Posterior vena cava (tissue), 2 donors: ENCODE measurements around the gene SLC2A9. TPM values are rescaled to one million over a fixed set of nuclear protein-coding genes. Genes with fewer than 3 reads are reported as not detected.
A peak's percentile ranks its signal among the peaks of the same experiment; 100 is the strongest.

Experiments
- DNase-seq: peaks from one replicate; pipeline ENCODE4 v3.0.0-alpha.2; 2020; ENCODE audit warnings: low spot score
- intact Hi-C, 2 donors: fragments of 100-400 bp; cut with DNase I; formaldehyde crosslinking; loops; one replicate each; pipeline versions ENCODE4 v1.14.1 to v1.14.2; 2022 to 2023
- total RNA-seq, 2 donors: library from RNA; stranded (reverse); fragmentation: NEBNext Ultra II Directional; extraction: Animal tissue kit (Norgen Biotek cat#: 25700); gene quantifications; one replicate each; pipeline ENCODE4 v1.2.1, GENCODE V29; 2021
- donor health status: DM: yes; HTN: yes; CAD: no.
- donor health status: DM: yes; HTN: yes; CAD: no.

Gene SLC2A9
- total RNA-seq, 2 donors from 2014 or later: 8.4 to 10.3 TPM

GRCh38 chr4:10048941-10049697 lies 27.8 kb upstream of the SLC2A9 start:
- DNase-seq: no peak
- intact Hi-C loops: no loop called here

DNA sequence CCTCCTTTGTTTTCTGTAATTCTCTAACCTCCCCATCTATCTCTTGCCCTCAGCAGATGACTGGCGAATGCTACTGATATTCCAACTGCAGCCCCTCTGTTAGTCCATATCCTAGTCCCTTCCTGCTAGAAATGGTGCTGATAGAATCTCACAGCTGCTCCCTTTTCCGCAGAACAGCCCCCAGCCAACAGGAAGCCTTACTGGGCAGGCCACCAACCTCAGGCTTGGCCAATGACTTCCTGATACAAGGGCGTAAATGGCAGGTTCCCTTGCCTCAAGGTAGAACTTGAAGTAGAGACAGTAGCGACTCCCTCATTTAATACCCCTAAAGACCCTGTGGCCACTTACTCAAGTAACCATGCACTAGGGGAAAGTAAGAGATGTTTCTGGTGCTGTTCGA lies 26.7 kb upstream of the SLC2A9 start:
- intact Hi-C loops: no loop called here
- no peak for DNase-seq

GRCh38 chr4:10046471-10046870 lies 25.2 kb upstream of the SLC2A9 start:
- intact Hi-C loops: no loop called here
- no peak for DNase-seq

DNA sequence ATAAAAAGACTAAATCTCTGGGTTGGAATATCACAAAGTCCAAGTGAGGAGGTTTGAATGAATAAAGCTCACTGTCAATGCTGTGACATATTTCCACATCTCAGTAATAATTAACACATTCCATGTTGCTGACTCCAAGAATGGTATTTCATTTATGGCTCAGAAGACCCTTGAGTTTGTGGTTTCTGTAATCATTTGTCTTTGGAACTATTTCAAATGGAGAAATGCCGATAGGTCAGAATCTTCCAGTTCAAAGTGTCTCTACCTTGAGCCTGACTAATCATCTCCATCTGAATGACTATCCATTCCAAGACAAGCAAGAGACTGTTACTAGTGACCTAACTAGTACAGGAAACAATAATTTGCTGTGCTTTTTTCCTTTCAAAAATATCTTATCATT lies 24.2 kb upstream of the SLC2A9 start:
- no peak for DNase-seq
- intact Hi-C loops: no loop called here

- intact Hi-C loops: no loop called here
- DNase-seq: no peak
Measured at GRCh38 chr4:10041036-10041435, 19.7 kb upstream of the SLC2A9 start.

- no peak for DNase-seq
- intact Hi-C loops: no loop called here
Measured at GRCh38 chr4:10040049-10040892, 19.0 kb upstream of the SLC2A9 start.

DNA sequence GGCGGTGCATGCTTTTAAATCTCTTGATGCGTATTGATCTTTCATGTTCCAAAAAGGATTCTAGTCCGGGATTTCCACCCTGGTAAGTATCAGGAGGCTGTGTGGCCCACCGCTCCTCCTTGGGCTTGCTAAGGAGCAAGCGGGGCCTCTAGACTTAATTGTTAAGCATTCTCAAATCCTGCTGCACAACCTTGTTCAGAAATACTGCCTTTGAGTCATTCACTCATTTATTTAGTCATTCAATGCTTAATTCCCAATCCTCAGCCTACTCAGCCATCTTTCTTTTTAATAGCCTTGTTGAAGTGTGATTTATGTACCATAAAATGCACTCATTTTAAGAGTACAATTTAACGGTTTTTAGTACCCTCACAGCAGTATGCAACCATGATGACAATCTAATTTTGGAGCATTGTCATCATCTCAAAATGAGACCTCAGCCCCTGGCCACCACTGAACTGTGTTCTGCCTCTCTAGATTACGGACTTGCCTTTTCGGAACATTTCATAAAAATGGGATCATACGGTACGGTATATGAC lies 15.6 kb upstream of the SLC2A9 start:
- no peak for DNase-seq
- intact Hi-C loops: no loop called here

- intact Hi-C loops: no loop called here
- no peak for DNase-seq
Measured at GRCh38 chr4:10035130-10035529, 13.8 kb upstream of the SLC2A9 start.

DNA sequence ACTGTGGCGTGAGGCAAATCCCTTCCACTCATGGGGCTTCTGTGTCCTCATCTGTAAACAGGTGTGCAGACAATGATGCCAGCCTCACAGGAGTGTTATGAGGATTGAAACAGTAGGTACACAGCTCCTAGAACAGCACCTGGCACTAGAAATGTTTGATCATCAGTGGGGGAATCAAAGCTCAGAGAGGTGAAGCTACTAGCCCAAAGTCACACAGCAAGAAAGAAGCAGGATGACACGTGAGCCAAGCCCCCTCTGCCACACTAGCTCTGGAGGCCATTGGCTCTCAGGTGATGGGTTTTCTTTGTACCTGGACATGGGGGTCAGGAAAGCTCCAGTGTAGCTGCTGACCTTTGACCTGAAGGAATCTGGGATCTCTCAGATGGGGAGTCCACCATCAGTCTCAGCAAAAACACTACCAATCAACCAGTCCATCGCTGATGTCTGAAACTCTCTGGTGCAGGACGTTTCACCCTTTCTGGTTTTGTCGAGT lies 13.4 kb upstream of the SLC2A9 start:
- no peak for DNase-seq
- intact Hi-C loops: loop anchor here in 1 of 2 donors (1.0 kb wide), 1 partner anchor 30 kb away; no protein-coding TSS in a partner anchor

DNA sequence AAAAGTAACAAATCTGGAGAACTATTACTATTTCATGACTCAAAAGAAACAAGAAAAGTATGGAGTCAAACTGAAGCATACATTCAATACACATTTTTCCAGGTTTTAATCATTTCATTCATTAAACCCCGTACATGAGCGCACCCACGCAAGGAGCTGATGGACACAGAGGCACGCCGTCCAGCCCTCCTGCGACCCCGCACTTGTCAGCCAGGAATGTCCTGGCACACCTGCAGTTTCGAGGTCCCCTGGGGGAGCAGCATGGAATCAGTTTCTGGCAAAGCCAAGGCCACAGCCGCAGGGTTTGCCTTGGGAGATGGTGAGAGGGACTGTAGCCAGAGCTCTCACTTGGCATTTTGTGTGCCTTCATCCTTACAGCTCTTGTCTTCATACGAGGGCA lies 12.8 kb upstream of the SLC2A9 start:
- intact Hi-C loops: loop anchor here in 1 of 2 donors (1.0 kb wide), 1 partner anchor 30 kb away; no protein-coding TSS in a partner anchor
- no peak for DNase-seq

DNA sequence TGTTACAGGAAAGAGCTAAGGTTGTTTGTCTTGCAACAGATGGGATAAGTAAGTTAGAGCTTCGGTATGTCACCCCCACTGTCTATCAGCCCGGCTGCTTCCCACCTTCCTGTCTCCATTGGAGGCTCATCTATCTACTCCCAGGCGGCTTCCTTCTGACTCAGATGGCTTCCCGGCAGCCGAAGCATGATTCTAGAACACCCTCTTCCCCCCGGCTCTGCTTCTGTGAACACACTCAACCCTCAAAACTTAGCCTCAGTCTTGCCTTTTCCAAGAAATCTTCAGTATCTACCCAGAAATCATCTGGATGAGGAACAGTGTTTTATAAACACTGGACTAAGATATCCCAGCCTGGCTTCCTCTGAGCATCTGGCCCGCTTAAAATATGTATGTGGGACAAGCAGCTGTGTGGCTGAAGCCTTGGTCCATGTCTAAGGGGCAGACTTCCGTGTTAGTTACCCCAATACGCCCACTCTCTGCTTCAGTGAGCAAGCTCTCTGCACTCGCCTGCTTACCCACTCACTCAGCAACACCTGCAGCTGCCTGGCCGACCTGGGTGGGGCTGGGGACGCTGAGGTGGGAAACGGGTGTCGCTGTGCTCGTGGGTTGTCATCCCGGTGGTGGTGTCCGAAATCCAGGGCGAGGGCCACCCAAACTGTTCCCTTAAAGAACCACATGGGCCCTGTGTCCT lies 12.0 kb upstream of the SLC2A9 start:
- DNase-seq: peak; percentile 90
- intact Hi-C loops: no loop called here

DNA sequence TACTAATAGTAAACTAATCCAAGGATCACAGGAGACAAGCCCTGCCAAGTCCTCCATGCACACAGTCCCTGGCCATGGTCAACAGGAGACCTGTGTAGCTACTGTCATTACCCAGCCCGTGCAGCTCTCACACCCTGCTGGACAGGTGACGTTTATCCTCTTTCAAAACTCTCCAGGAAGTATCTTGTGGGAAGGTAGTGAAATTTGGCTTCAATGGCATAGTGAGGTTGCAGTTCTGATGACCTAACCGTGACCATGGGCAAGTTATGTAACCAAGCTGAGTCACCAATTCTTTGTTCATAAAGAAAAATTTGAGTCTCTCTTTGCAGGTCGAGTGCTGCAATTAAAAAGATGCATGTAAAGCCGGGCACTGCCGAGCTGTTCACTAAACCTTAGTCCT lies 11.3 kb upstream of the SLC2A9 start:
- no peak for DNase-seq
- intact Hi-C loops: no loop called here

DNA sequence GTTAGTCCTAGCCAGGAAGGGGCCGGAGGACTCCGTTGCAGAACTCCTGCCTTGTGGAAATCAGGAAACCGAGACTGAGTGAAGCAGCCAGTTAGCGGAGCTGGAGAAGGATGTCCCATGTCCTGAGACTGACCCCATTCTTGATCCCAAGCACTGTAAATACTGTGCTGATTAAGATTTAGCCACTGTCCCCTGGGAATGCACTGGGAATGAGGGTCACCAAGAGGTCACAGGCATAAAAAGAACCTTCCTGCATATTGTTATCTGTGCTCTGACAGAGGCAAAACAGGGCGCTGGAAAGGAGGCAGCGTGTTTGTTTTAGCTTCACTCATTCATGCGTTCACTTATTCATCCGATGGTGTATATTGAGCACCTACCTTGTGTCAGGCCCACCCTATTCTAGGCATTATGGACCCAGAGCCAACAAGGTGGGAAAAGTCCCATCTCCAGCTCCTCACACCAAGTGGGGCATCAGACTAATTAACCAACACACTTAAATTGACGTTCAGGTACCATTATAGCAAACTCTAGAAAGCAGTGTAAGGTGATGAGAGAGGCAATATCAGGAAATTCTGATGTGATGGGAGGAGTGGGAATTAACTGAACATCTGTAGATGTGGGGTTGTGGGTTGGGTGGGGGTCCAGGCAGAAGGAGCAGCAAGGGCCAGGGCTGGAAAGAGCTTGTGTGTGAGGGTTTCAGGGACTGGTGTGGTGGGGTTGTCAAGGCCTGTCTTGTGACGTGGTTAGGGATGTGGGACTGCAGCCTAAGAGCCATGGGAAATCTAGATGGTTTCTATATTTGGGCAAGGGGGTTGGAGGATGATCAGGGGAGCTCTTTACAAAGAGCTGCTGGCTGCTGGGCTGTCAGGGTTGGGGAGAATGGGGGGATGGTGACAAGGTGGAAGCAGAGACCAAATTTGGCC lies 10.6 kb upstream of the SLC2A9 start:
- no peak for DNase-seq
- intact Hi-C loops: no loop called here

DNA sequence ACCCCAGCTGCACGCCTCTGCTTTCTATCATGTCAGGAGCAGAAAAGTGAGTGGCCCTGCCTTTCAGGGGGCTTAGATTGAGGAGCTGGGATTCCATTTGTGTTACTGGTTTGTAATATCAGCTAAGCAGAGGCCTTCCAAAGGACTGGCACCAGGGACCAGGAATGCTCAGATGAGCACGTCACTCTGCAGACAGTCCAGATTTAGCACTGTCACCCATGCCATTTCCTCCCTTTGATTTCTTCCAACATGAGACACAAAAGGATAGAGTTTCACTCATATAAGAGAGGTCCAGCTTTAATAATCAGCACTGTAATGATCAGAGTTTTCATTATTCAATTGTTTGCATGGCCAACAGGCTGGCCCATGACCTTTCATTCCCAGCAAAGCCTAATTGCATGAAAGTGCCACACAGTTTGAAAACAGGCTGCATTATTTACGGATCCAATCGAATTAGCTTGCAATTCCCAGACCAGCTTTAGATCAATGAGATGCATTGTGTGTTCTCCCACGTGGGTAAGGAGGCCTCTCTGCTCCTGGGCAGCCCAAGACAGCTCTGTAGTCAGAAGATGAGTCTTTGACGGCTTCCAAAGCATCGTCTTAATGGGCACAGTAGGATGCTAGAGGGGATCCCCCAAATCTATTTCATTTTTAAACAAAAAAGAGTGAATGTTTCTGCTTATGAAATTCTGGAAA lies 9.8 kb upstream of the SLC2A9 start:
- no peak for DNase-seq

GRCh38 chr4:10029403-10029802 lies 8.1 kb upstream of the SLC2A9 start:
- no peak for DNase-seq
- intact Hi-C loops: no loop called here

More for the DNA sequence above, 9.8 kb upstream of the SLC2A9 start:
- intact Hi-C loops: no loop called here

DNA sequence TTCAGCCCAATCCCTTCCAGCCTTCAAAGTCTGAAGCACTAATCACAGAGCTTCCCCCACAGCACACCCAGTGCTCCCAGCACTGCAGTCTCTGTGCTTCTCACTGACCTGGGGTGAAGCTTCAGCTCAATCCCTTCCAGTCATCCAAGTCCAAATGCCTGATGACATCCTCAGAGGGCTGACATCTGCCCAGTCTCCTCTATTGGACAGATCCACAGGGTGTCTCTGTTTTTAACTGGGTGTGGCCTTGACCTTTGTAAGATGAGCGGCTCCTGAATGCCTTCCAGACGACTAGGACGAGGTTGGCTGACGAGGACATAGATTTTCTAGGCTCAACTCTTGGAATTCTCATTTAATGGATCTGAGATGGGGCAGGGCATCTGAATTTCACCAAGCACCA lies 7.6 kb upstream of the SLC2A9 start:
- intact Hi-C loops: no loop called here
- DNase-seq: no peak

- no peak for DNase-seq
- intact Hi-C loops: no loop called here
Measured at GRCh38 chr4:10026485-10026884, 5.2 kb upstream of the SLC2A9 start.

GRCh38 chr4:10025230-10025806 lies 4.0 kb upstream of the SLC2A9 start:
- DNase-seq: no peak
- intact Hi-C loops: no loop called here
